Measurements from ENCODE around the gene PTPN4. TPM values are rescaled to one million over a fixed set of nuclear protein-coding genes. Genes with fewer than 3 reads are reported as not detected.

The PTPN4 gene
- total RNA-seq, 1 donor from 2014 or later, result 35.9 TPM

DNA sequence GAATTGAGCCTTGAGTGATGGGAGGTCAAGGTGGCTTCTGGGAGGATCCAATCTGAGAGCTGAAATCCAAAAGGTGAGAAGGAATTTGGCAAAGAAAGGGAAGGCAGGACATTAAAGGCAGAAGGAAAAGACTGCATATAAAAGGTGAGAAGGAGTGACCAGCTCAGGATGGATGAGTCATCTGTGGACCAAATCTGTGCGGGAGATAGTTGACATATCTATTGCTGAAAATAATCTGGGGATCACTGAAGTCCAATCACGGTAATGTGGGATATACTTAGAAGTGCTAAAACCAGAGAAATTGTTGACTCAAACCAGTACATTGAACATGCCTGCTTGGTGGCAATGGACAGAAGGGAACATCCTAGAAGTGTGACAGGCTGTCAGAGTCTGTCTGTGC lies 8.0 kb upstream of the PTPN4 start:
- DNase-seq (ENCODE audit: low spot score in 2 of 2), result no peak
- intact Hi-C loops (cut with DNase I), result loop anchor here (2.0 to 10.0 kb wide), 3 partner anchors 71 to 423 kb away; no protein-coding TSS in a partner anchor
- TF ChIP-seq, protein P1, sequence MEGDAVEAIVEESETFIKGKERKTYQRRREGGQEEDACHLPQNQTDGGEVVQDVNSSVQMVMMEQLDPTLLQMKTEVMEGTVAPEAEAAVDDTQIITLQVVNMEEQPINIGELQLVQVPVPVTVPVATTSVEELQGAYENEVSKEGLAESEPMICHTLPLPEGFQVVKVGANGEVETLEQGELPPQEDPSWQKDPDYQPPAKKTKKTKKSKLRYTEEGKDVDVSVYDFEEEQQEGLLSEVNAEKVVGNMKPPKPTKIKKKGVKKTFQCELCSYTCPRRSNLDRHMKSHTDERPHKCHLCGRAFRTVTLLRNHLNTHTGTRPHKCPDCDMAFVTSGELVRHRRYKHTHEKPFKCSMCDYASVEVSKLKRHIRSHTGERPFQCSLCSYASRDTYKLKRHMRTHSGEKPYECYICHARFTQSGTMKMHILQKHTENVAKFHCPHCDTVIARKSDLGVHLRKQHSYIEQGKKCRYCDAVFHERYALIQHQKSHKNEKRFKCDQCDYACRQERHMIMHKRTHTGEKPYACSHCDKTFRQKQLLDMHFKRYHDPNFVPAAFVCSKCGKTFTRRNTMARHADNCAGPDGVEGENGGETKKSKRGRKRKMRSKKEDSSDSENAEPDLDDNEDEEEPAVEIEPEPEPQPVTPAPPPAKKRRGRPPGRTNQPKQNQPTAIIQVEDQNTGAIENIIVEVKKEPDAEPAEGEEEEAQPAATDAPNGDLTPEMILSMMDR (IDR thresholded peaks at IDR 0.05), result no peak
- Histone ChIP-seq H3K4me1 (no peaks in the 10 kb centered on the region), H3K9me3 (no peaks in the 10 kb centered on the region), H3K27ac (no peak overlapping the region), H3K27me3 (no peaks in the 10 kb centered on the region), H3K36me3 (no peaks in the 10 kb centered on the region), H3K4me3 (no peak overlapping the region)

DNA sequence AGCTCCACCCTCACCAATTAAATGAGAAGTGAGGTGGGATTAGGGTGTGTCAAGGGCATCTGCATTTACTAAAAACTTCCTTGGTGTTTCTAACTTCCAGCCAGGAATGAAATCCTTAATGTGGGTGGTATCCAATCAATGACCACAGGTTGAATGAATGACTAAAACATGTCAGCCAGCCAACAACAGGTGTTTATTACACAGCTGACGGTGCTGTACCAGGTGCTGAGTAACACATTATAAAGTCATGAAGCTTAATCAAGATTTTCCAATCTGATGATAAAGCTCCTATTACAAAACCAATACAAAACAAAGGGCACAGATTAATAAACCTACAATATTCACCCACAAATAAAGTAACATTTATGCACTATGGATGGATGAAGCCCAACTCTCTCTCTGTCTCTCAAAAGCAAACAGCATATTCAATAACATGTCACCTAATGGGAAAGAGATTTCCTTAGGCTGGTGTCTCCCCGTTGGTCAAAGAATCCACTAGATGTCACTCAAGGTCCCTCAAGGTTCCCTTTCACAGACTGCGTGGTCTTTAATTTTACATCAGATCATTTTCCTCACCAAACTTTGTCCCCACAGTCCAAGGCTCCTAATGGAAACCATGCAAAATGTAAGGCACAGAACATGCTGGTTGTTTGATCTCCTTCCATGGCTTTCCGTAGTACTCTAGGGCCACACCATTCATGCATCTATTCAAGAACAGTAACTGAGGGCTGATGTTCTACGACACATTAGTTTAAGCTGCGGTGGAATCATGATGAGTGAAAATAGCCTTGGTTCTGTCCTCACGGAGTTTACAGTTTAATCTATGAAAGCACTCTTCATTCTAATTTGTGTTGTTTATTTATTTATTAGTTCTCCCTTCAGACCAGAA lies 6.4 kb upstream of the PTPN4 start:
- intact Hi-C loops (cut with DNase I), result loop anchor here (2.0 to 10.0 kb wide), 3 partner anchors 69 to 422 kb away; no protein-coding TSS in a partner anchor
- Histone ChIP-seq H3K36me3 (no peaks in the 10 kb centered on the region), H3K4me1 (peaks cover 0 to 2% of the 10 kb centered on the region in 2 donors), H3K4me3 (no peak overlapping the region), H3K27ac (no peak overlapping the region), H3K27me3 (no peaks in the 10 kb centered on the region), H3K9me3 (no peaks in the 10 kb centered on the region)
- TF ChIP-seq, protein P1 (IDR thresholded peaks at IDR 0.05), result peak; percentile 37 to 71 (median 38)
- no peak for DNase-seq (ENCODE audit: low spot score in 2 of 2)

DNA sequence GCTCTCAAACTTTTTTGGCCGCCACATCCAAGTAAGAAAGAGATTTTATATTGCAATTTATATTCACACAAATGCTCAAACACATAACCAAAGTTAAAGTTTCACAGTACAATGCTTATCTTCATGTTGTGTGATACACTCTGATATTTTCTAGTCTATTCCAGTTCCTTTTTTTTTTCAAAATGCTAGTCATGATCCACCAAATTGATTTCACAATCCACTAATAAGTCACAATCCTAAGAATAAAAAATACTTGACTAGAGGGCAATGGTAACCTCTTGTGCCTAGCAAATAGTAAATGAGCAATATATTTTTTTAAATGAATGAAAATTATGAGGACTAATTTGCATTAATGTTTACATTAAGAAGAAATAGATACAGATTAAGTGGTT lies 5.8 kb upstream of the PTPN4 start:
- Histone ChIP-seq H3K4me1 (peaks cover 0 to 2% of the 10 kb centered on the region in 2 donors), H3K27me3 (no peaks in the 10 kb centered on the region), H3K9me3 (no peaks in the 10 kb centered on the region), H3K36me3 (no peaks in the 10 kb centered on the region), H3K4me3 (no peak overlapping the region), H3K27ac (no peak overlapping the region)
- intact Hi-C loops (cut with DNase I), result loop anchor here (2.0 to 10.0 kb wide), 3 partner anchors 68 to 421 kb away; no protein-coding TSS in a partner anchor
- TF ChIP-seq, protein P1 (IDR thresholded peaks at IDR 0.05), result no peak
- DNase-seq (ENCODE audit: low spot score in 2 of 2), result no peak

DNA sequence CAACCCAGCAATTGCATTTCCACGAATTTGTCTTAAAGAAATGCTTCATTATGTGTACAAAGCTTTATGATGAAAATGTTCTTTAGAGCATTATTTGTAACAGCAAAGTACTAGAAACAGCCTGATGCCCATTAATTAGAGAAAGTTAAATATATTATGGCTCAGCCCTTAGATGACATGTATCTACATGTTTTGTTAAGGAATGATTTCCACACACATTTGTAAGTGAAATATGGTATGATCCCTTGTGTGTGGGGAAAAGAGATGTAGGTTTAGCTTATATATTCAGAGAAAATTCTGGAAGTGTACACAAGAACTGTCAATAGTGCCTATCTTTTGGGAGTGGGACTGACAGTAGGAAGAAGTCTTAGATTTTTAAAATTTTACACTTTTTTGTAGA lies 3.8 kb upstream of the PTPN4 start:
- Histone ChIP-seq H3K4me3 (no peak overlapping the region), H3K27me3 (no peaks in the 10 kb centered on the region), H3K36me3 (no peaks in the 10 kb centered on the region), H3K27ac (no peak overlapping the region), H3K9me3 (no peaks in the 10 kb centered on the region), H3K4me1 (peaks cover 0 to 5% of the 10 kb centered on the region in 2 donors)
- no peak for DNase-seq (ENCODE audit: low spot score in 2 of 2)
- TF ChIP-seq, protein P1 (IDR thresholded peaks at IDR 0.05), result no peak
- intact Hi-C loops (cut with DNase I), result loop anchor here (2.0 to 10.0 kb wide), 4 partner anchors 79 to 715 kb away; partner anchors contain the start of gene TMEM177

DNA sequence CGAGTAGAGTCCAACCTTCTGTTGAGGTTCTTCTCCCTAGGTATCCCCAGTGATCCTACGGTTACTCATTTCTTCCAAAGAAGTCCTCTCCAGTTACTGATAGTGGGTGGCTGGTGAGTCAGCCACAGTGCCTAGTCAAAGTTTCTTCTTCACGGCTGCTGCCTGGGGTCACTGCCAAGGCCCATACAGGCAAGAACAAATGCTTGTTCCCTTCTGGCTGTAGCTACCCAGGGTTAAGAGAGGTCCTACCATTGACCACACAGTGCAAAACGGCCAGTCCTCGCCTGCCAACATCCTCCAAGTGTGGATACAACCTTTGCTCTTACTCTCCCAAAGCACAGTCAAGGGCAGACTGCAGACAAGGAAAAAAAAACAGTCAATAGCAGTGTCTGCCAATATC lies 2.9 kb upstream of the PTPN4 start:
- Histone ChIP-seq H3K9me3 (no peaks in the 10 kb centered on the region), H3K4me1 (peaks cover 0 to 14% of the 10 kb centered on the region in 2 donors), H3K36me3 (no peaks in the 10 kb centered on the region), H3K27me3 (no peaks in the 10 kb centered on the region), H3K27ac (peak overlapping the region; percentile 33 to 34), H3K4me3 (no peak overlapping the region)
- intact Hi-C loops (cut with DNase I), result loop anchor here (2.0 to 10.0 kb wide), 4 partner anchors 80 to 714 kb away; partner anchors contain the start of gene TMEM177
- peak in 1 of 2 donors; percentile 74 for DNase-seq (ENCODE audit: low spot score in 2 of 2)
- TF ChIP-seq, protein P1 (IDR thresholded peaks at IDR 0.05), result no peak

All from ascending aorta (tissue), 2 donors.